DMS 273 (cell line): ENCODE measurements around the gene CMPK2.

Experiments used
- DNase-seq: peaks from one replicate; lab custom pipeline; 2025; ENCODE audit not compliant: unreplicated experiment; lab: John Stamatoyannopoulos, UW

CMPK2 gene

DNA sequence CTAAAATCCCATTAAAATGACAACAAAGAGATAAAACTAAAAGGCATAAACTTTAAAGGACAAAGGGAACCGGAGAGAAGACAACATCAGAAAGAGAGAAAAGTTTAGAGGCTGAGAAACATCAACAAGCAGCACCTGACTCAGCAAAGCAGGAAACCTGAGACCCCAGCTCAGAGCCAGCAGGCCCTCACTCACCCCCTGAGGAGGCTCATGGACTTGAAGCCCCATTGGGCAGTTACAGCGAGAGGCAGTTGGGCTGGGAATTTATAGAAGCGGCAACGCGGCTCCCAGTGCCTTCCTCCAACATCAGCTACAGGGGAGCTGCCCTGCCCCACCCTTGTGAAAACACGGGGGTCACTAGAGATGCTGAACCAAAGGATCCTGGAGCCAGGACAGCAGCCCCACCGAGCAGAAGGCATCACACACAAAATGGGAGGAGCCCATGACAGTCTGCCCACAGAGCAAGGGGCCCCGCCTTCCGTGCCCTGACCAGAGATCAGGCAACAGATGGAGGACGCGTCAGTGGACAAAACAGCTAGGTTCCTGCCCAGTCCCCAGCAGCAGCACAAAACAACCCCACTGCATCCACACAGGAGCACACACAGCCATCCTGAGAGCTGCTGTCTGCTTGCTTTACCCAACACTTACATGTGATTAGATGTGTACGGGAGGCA lies 52.7 kb downstream of the CMPK2 start:
- DNase-seq, result no peak

GRCh38 chr2:6810961-6811360 lies 54.7 kb downstream of the CMPK2 start:
- peak; percentile 4 for DNase-seq

DNA sequence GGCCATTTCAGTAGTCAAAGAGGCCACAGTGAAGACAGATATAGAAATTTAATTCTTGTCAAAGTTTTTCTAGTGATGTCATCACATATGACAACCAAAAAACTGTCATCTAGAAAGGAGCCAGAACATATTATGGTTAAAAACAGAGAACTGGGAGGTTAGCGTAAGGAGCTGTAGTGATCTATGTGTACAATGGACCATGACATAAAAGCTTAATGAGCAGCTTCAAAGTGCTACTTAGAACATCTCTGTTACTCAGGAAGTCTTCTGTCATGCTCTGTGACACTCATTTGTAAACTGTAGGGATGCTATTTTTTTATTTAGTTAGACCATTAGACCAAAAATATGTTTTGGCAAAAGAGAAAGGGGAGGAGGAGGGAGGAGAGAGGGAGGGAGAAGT lies 57.3 kb downstream of the CMPK2 start:
- no peak for DNase-seq

DNA sequence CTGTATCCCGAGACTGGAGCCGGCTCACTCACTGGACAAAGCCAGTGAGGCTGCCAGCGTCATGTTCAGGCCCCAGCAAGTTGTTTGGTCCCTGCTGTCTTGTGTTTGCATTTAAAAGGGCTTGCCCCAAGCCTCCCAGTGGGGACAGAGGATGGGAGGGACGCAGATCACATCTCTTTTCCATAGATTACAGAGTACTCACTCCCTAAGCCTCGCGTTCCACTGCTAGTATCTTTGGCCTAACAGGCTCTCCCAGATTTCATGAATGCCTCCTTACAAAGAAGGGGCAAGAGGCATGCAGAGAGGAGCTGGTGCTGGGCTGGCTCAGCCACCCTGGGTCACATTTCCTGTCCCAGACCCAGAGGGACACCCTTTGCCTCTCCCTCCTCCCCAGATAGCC lies 59.1 kb downstream of the CMPK2 start:
- no peak for DNase-seq

DNA sequence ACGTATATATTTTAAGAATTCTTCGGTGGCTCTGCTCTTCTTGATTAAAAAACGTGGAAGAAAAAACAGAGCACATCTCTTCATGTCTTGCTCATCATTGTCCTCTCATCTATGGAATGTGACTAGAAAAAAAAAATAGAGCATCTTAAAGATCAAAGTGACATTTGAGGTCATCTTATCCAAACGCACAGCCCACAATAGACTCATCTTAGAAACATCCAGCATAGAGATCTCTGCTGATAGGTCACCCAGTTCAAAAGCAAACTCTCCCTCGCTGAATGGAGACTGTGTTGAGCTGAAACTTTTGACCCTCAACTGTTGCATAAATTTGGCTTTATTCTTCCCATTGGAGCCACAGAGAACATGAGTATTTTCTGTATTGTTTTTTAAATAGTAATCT lies 65.2 kb downstream of the CMPK2 start:
- no peak for DNase-seq
